ENCODE results near the gene FAM168B. TPM values are rescaled to one million over a fixed set of nuclear protein-coding genes. Genes with fewer than 3 reads are reported as not detected.

FAM168B gene
- total and polyA plus RNA-seq, 5 experiments from 2014 or later: 29.9 to 89.1 (median 43.8) TPM

GRCh38 chr2:131035826-131036231, 57.4 kb downstream of the FAM168B start:
- H3K4me3 Mint-ChIP-seq: peak overlapping the region; percentile 52 to 82 (median 72)
- peaks cover 17 to 71% (median 54%) of the 10 kb centered on the region in 4 donors for H3K4me1 Mint-ChIP-seq
- peaks cover 0 to 4% (median 0%) of the 10 kb centered on the region in 5 donors for H3K27me3 Mint-ChIP-seq
- ATAC-seq (no peak), DNase-seq (peak in 2 of 10 donors; percentile 18 to 48)
- H3K9me3 Mint-ChIP-seq: no peaks in the 10 kb centered on the region
- no peaks in the 10 kb centered on the region for H3K36me3 Mint-ChIP-seq
- H3K27ac Mint-ChIP-seq: peak overlapping the region in 7 of 10 donors; percentile 46 to 78 (median 62)
- POLR2A ChIA-PET: interaction anchor here (0.9 to 1.2 kb wide), 2 partner anchors 9 to 57 kb away, joined by 3 to 6 read pairs; partner anchors contain the start of gene FAM168B

GRCh38 chr2:131035112-131035825, 58.0 kb downstream of the FAM168B start:
- ATAC-seq (peak in 1 of 2 donors; percentile 32), DNase-seq (peak in 5 of 10 donors; percentile 15 to 61 (median 27))
- Mint-ChIP-seq H3K9me3 (no peaks in the 10 kb centered on the region), H3K36me3 (no peaks in the 10 kb centered on the region), H3K27me3 (peaks cover 0 to 4% (median 0%) of the 10 kb centered on the region in 5 donors), H3K27ac (peak overlapping the region in 4 of 10 donors; percentile 46 to 78 (median 56)), H3K4me3 (peak overlapping the region; percentile 52 to 82 (median 71)), H3K4me1 (peaks cover 17 to 73% (median 50%) of the 10 kb centered on the region in 4 donors)
- POLR2A ChIA-PET: interaction anchor here (1.2 kb wide), 1 partner anchor 58 kb away, joined by 6 read pairs; the partner anchor contains the start of gene FAM168B

GRCh38 chr2:131034122-131035051, 58.9 kb downstream of the FAM168B start:
- peak overlapping the region; percentile 72 to 87 (median 81) for H3K4me3 Mint-ChIP-seq
- peaks cover 17 to 70% (median 44%) of the 10 kb centered on the region in 4 donors for H3K4me1 Mint-ChIP-seq
- no peaks in the 10 kb centered on the region for H3K9me3 Mint-ChIP-seq
- DNase-seq (peak in 8 of 10 donors; percentile 26 to 63 (median 50)), ATAC-seq (peak; percentile 73 to 77)
- no peaks in the 10 kb centered on the region for H3K36me3 Mint-ChIP-seq
- H3K27ac Mint-ChIP-seq: peak overlapping the region in 6 of 10 donors; percentile 25 to 77 (median 60)
- POLR2A ChIA-PET: interaction anchor here (0.7 to 3.0 kb wide), 4 partner anchors 8 to 692 kb away, joined by 3 to 19 read pairs (median 4); partner anchors contain the start of gene IMP4
- H3K27me3 Mint-ChIP-seq: peaks cover 0 to 4% (median 0%) of the 10 kb centered on the region in 5 donors

GRCh38 chr2:131033786-131034121, 59.5 kb downstream of the FAM168B start:
- DNase-seq: peak in 1 of 10 donors; percentile 56
- Mint-ChIP-seq H3K9me3 (no peaks in the 10 kb centered on the region), H3K36me3 (no peaks in the 10 kb centered on the region), H3K4me3 (peak overlapping the region; percentile 72 to 87 (median 81)), H3K27me3 (peaks cover 0 to 4% (median 0%) of the 10 kb centered on the region in 5 donors), H3K27ac (peak overlapping the region in 5 of 10 donors; percentile 22 to 77 (median 46)), H3K4me1 (peaks cover 17 to 65% (median 39%) of the 10 kb centered on the region in 4 donors)
- ATAC-seq: no peak
- POLR2A ChIA-PET: interaction anchor here (0.8 to 3.0 kb wide), 4 partner anchors 8 to 691 kb away, joined by 3 to 19 read pairs (median 4); partner anchors contain the start of gene IMP4

GRCh38 chr2:131032393-131032836, 60.8 kb downstream of the FAM168B start:
- DNase-seq: peak in 1 of 10 donors; percentile 52
- POLR2A ChIA-PET: interaction anchor here (0.9 to 3.0 kb wide), 3 partner anchors 9 to 61 kb away, joined by 3 to 19 read pairs (median 4); partner anchors contain the start of gene FAM168B
- H3K4me1 Mint-ChIP-seq: peaks cover 13 to 51% (median 29%) of the 10 kb centered on the region in 4 donors

GRCh38 chr2:131031875-131032274, 61.4 kb downstream of the FAM168B start:
- POLR2A ChIA-PET: interaction anchor here (3.0 kb wide), 1 partner anchor 10 kb away, joined by 19 read pairs; no protein-coding TSS in a partner anchor

More at GRCh38 chr2:131032393-131032836, 60.8 kb downstream of the FAM168B start:
- H3K27me3 Mint-ChIP-seq: peaks cover 0 to 4% (median 0%) of the 10 kb centered on the region in 5 donors
- H3K36me3 Mint-ChIP-seq: no peaks in the 10 kb centered on the region
- H3K4me3 Mint-ChIP-seq: peak overlapping the region in 1 of 10 donors; percentile 52
- peaks cover 0 to 1% (median 0%) of the 10 kb centered on the region in 9 donors for H3K9me3 Mint-ChIP-seq
- ATAC-seq: no peak
- peak overlapping the region in 1 of 10 donors; percentile 36 for H3K27ac Mint-ChIP-seq

GRCh38 chr2:131031431-131031841, 61.8 kb downstream of the FAM168B start:
- Mint-ChIP-seq H3K9me3 (peaks cover 0 to 8% (median 0%) of the 10 kb centered on the region in 9 donors), H3K27ac (peak overlapping the region in 1 of 10 donors; percentile 18), H3K4me1 (peaks cover 13 to 48% (median 24%) of the 10 kb centered on the region in 4 donors), H3K4me3 (no peak overlapping the region), H3K36me3 (no peaks in the 10 kb centered on the region), H3K27me3 (peaks cover 0 to 4% (median 0%) of the 10 kb centered on the region in 5 donors)
- DNase-seq: peak in 1 of 10 donors; percentile 22
- no peak for ATAC-seq
- POLR2A ChIA-PET: interaction anchor here (3.0 kb wide), 1 partner anchor 10 kb away, joined by 19 read pairs; no protein-coding TSS in a partner anchor

More at GRCh38 chr2:131031875-131032274, 61.4 kb downstream of the FAM168B start:
- DNase-seq (peak in 1 of 10 donors; percentile 42), ATAC-seq (no peak)
- Mint-ChIP-seq H3K36me3 (no peaks in the 10 kb centered on the region), H3K27ac (peak overlapping the region in 2 of 10 donors; percentile 33 to 36), H3K9me3 (peaks cover 0 to 7% (median 0%) of the 10 kb centered on the region in 9 donors), H3K4me1 (peaks cover 13 to 51% (median 26%) of the 10 kb centered on the region in 4 donors), H3K4me3 (no peak overlapping the region), H3K27me3 (peaks cover 0 to 4% (median 0%) of the 10 kb centered on the region in 5 donors)

GRCh38 chr2:131030478-131030971, 62.7 kb downstream of the FAM168B start:
- Mint-ChIP-seq H3K27me3 (peaks cover under 1 to 7% (median 1%) of the 10 kb centered on the region in 5 donors), H3K4me3 (no peak overlapping the region), H3K4me1 (peaks cover 11 to 44% (median 21%) of the 10 kb centered on the region in 4 donors), H3K36me3 (no peaks in the 10 kb centered on the region), H3K9me3 (peaks cover 0 to 8% (median 0%) of the 10 kb centered on the region in 9 donors), H3K27ac (peak overlapping the region in 2 of 10 donors; percentile 29 to 49)
- POLR2A ChIA-PET: no interaction called here
- peak in 1 of 10 donors; percentile 22 for DNase-seq
- ATAC-seq: no peak

GRCh38 chr2:131029812-131030211, 63.4 kb downstream of the FAM168B start:
- H3K4me1 Mint-ChIP-seq: peaks cover 13 to 44% (median 22%) of the 10 kb centered on the region in 4 donors
- DNase-seq: peak in 1 of 10 donors; percentile 21
- POLR2A ChIA-PET: interaction anchor here (1.3 kb wide), 1 partner anchor 10 kb away, joined by 4 read pairs; no protein-coding TSS in a partner anchor
- no peak overlapping the region for H3K4me3 Mint-ChIP-seq
- no peaks in the 10 kb centered on the region for H3K36me3 Mint-ChIP-seq
- H3K27ac Mint-ChIP-seq: peak overlapping the region in 1 of 10 donors; percentile 49
- H3K9me3 Mint-ChIP-seq: peaks cover 0 to 8% (median 0%) of the 10 kb centered on the region in 9 donors
- peaks cover 3 to 13% (median 8%) of the 10 kb centered on the region in 5 donors for H3K27me3 Mint-ChIP-seq
- no peak for ATAC-seq

- no peak for ATAC-seq
- Mint-ChIP-seq H3K4me3 (no peak overlapping the region), H3K36me3 (no peaks in the 10 kb centered on the region), H3K27me3 (peaks cover 3 to 13% (median 10%) of the 10 kb centered on the region in 5 donors), H3K9me3 (peaks cover 0 to 8% (median 0%) of the 10 kb centered on the region in 9 donors), H3K4me1 (peaks cover 0 to 27% (median 10%) of the 10 kb centered on the region in 4 donors), H3K27ac (no peak overlapping the region)
- peak in 1 of 10 donors; percentile 12 for DNase-seq
- POLR2A ChIA-PET: interaction anchor here (1.5 kb wide), 1 partner anchor 9 kb away, joined by 3 read pairs; no protein-coding TSS in a partner anchor
Observed at GRCh38 chr2:131027566-131028528, 65.4 kb downstream of the FAM168B start.

All from naive thymus-derived CD8-positive, alpha-beta T cell (primary cell).